Endothelial cell of umbilical vein (primary cell): ENCODE measurements around the gene ELMO1. TPM values are rescaled to one million over a fixed set of nuclear protein-coding genes. Genes with fewer than 3 reads are reported as not detected.

ENCODE experiments used
- BruUV-seq: library from RNA; stranded (reverse); fragments of 400-500 nt; replicated peaks from 2 replicates; lab custom pipeline; 2021; lab: Mats Ljungman, UMichigan
- CTCF ChIA-PET: fragments of 300-600, 350-600 bp; sonication (Branson Sonifier 250); formaldehyde crosslinking; loops from one replicate; lab custom pipeline; 2021; ENCODE audit warnings: antibody characterized with exemption, inconsistent platforms; lab: Charles Lee
- POLR2A ChIA-PET: fragments of 300-600, 350-600 bp; sonication (Branson Sonifier 250); formaldehyde crosslinking; loops from one replicate; lab custom pipeline; 2021; ENCODE audit warnings: antibody characterized with exemption, inconsistent platforms; lab: Charles Lee
- DNase-seq: peaks from one replicate; pipeline ENCODE4 v3.0.0-alpha.2; 2011; ENCODE audit warnings: low read depth, low spot score
- FAIRE-seq: peaks from 2 replicates; lab custom pipeline; 2011; peaks lifted over from hg19 to GRCh38; lab: Jason Lieb, UNC
- H2AFZ ChIP-seq: 2 replicates; pipeline ENCODE4 v1.6.0; 2012; ENCODE audit warnings: low read depth, low read length, control low read depth, inconsistent platforms
- H3K27ac ChIP-seq: 2 replicates; pipeline ENCODE4 v1.5.1; 2011; ENCODE audit warnings: low read depth, mild to moderate bottlenecking, control low read depth, low read length, moderate library complexity; ENCODE audit not compliant: insufficient read depth
- H3K27me3 ChIP-seq, 2 experiments: 2 replicates each; pipeline versions ENCODE4 v1.6.0 to v1.6.1; 2011; ENCODE audit warnings: low read length in 2 of 2, mixed read lengths in 1 of 2; ENCODE audit not compliant: control insufficient read depth in 2 of 2, insufficient read depth in 2 of 2
- H3K36me3 ChIP-seq, 2 experiments: 2 replicates in 1 of 2; 3 replicates in 1 of 2; pipeline ENCODE4 v1.5.1; 2011; ENCODE audit warnings: low read length in 2 of 2, mild to moderate bottlenecking in 1 of 2, moderate library complexity in 1 of 2; ENCODE audit not compliant: control insufficient read depth in 2 of 2, insufficient read depth in 2 of 2; ENCODE audit errors: extremely low read depth in 1 of 2
- H3K4me1 ChIP-seq: 3 replicates; pipeline ENCODE4 v1.5.1; 2011; ENCODE audit warnings: mild to moderate bottlenecking, low read length; ENCODE audit not compliant: control insufficient read depth, insufficient read depth; ENCODE audit errors: extremely low read depth
- H3K4me2 ChIP-seq: 2 replicates; pipeline ENCODE4 v1.6.1; 2011; ENCODE audit warnings: low read length, control low read depth, mixed read lengths; ENCODE audit not compliant: insufficient read depth
- H3K4me3 ChIP-seq, 3 experiments: fragments of 200-600 bp in 1 of 3; sonication (generic), shearing (Covaris generic) in 1 of 3; replicated peaks in 1 of 3; 2 replicates each; pipeline ENCODE4 v1.5.1; 2011 to 2016; ENCODE audit warnings: control low read depth in 3 of 3, low read length in 3 of 3, mild to moderate bottlenecking in 2 of 3, inconsistent platforms in 1 of 3, low read depth in 1 of 3, moderate library complexity in 1 of 3; ENCODE audit not compliant: insufficient read depth in 1 of 3
- H3K79me2 ChIP-seq: 2 replicates; pipeline ENCODE4 v1.6.0; 2012; ENCODE audit warnings: low read length, inconsistent platforms; ENCODE audit not compliant: control insufficient read depth, insufficient read depth
- H3K9ac ChIP-seq: replicated peaks from 2 replicates; pipeline ENCODE3; 2011; ENCODE audit warnings: low read length, control low read depth; ENCODE audit not compliant: insufficient read depth; ENCODE audit errors: extremely low read depth
- H3K9me1 ChIP-seq: replicated peaks from 3 replicates; pipeline ENCODE4 v1.6.0; 2011; ENCODE audit warnings: mild to moderate bottlenecking, low read length; ENCODE audit not compliant: control insufficient read depth, insufficient read depth; ENCODE audit errors: extremely low read depth
- H3K9me3 ChIP-seq: replicated peaks from 2 replicates; pipeline ENCODE4 v1.5.1; 2012; ENCODE audit warnings: low read length, inconsistent platforms; ENCODE audit not compliant: control insufficient read depth, insufficient read depth
- H4K20me1 ChIP-seq: replicated peaks from 2 replicates; pipeline ENCODE3; 2011; ENCODE audit warnings: mild to moderate bottlenecking, low read length; ENCODE audit not compliant: control insufficient read depth, insufficient read depth; ENCODE audit errors: extremely low read depth
- EZH2 ChIP-seq: IDR thresholded peaks from 2 replicates; pipeline ENCODE4 v1.6.1; 2012; ENCODE audit warnings: borderline replicate concordance, low read depth, mild to moderate bottlenecking, moderate library complexity, low read length, inconsistent platforms; ENCODE audit not compliant: severe bottlenecking
- FOS ChIP-seq: IDR thresholded peaks from 2 replicates; pipeline ENCODE4 v1.6.1; 2011; ENCODE audit warnings: mild to moderate bottlenecking, low read length, moderate library complexity, borderline replicate concordance; ENCODE audit not compliant: insufficient read depth
- GATA2 ChIP-seq: IDR thresholded peaks from 2 replicates; pipeline ENCODE4 v1.7.0; 2011; ENCODE audit warnings: low read depth, mild to moderate bottlenecking, moderate library complexity, mixed read lengths, low read length; ENCODE audit not compliant: insufficient read length, insufficient read depth
- JUN ChIP-seq: IDR thresholded peaks from 2 replicates; pipeline ENCODE4 v1.6.1; 2011; ENCODE audit warnings: borderline replicate concordance, low read depth; ENCODE audit not compliant: insufficient read length, insufficient read depth
- MAX ChIP-seq: IDR thresholded peaks from 2 replicates; pipeline ENCODE4 v1.6.1; 2011; ENCODE audit not compliant: insufficient read depth, insufficient read length
- MYC ChIP-seq: IDR thresholded peaks from one replicate; pipeline ENCODE4 v1.6.1; 2011; ENCODE audit warnings: mild to moderate bottlenecking, low read depth, low read length
- POLR2A ChIP-seq: IDR thresholded peaks from 2 replicates; pipeline ENCODE4 v1.6.1; 2012; ENCODE audit warnings: low read depth, mild to moderate bottlenecking, control low read depth, low read length
- POLR2AphosphoS5 ChIP-seq: IDR thresholded peaks from 2 replicates; pipeline ENCODE4 v1.6.1; 2012; ENCODE audit warnings: low read depth, mild to moderate bottlenecking, control low read depth, low read length, moderate library complexity; ENCODE audit not compliant: insufficient read depth
- dilution Hi-C: fragments of 300-500 bp; cut with MboI; formaldehyde crosslinking; loops from one replicate; pipeline ENCODE4 v1.15.0; 2019; ENCODE audit warnings: low sequenced_read_pairs; ENCODE audit not compliant: extremely low pct_ligation_motif_present
- intact Hi-C: fragments of 100-400 bp; cut with micrococcal nuclease; formaldehyde crosslinking; loops from one replicate; pipeline ENCODE4 v1.10.0; 2022
- polyA plus RNA-seq, 4 experiments: library from polyadenylated mRNA; depleted of rRNA in 3 of 4; stranded (reverse) in 3 of 4; unstranded in 1 of 4; fragments of >200 nt; gene quantifications; 2 replicates each; pipeline versions ENCODE4 v1.2.1 to v1.2.3, GENCODE V29; 2011 to 2012; ENCODE audit warnings: missing spikeins in 1 of 4
- total RNA-seq: library from RNA; stranded (reverse); gene quantifications from 2 replicates; pipeline ENCODE4 v1.2.3, GENCODE V29; 2021
- TF ChIP-seq, protein P1 (sequence below), 2 donors: IDR thresholded peaks; 1 replicate in 1 of 2; 2 replicates in 1 of 2; pipeline ENCODE4 v1.5.1; 2011; ENCODE audit warnings: low read length in 2 of 2, mild to moderate bottlenecking in 2 of 2, moderate library complexity in 2 of 2, control low read depth in 1 of 2, inconsistent platforms in 1 of 2, low read depth in 1 of 2; ENCODE audit not compliant: insufficient read depth in 1 of 2; ENCODE audit errors: extremely low read depth in 1 of 2

ELMO1 gene
- total and polyA plus RNA-seq, 2 donors (not counting 3 experiments of a cell fraction or from before 2014, with no cell fraction given) = 17.0 to 30.6 TPM

DNA sequence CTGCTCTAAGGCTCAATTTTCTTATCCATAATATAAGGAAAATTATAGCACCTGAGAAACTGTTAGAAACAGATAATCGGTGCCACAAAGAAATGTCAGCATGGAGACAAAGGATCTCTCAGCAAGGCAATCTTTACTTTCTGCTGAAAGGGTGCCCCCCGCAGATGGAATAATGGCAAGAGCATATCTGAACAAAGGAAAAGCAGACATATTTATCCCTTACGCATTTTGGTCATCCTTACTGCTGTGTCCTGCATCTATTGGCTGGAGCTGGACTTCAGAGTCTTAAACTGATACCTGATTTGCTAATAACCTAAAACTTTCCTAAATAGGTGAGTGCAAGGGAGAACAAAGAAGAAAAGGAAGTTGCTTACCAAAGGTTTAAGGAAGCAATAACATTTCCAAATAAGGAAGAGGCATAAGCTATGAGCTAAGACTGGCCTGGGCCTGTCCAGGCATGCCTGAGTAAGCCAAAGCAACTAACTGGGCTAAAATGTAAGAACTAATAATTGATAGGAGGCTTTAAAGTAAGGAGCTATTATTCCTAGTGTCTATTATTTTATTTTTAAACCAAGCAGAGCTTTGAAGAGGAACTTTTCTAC lies 39.6 kb upstream of the ELMO1 start:
- no peak overlapping the region for H2AFZ ChIP-seq
- H3K27me3 ChIP-seq = no peaks in the 10 kb centered on the region
- intact Hi-C loops (no loop called here), dilution Hi-C loops (no loop called here)
- H3K36me3 ChIP-seq = no peaks in the 10 kb centered on the region
- FAIRE-seq (no peak), DNase-seq (peak; percentile 27)
- no peak overlapping the region for H3K4me2 ChIP-seq
- H3K9me1 ChIP-seq = no peaks in the 10 kb centered on the region
- ChIA-PET POLR2A (no interaction called here), CTCF (interaction anchor here (1.2 to 1.5 kb wide), 3 partner anchors 12 to 204 kb away, joined by 3 to 4 read pairs (median 3); no protein-coding TSS in a partner anchor)
- H3K79me2 ChIP-seq = no peaks in the 10 kb centered on the region
- no peaks in the 10 kb centered on the region for H3K4me1 ChIP-seq
- no peaks in the 10 kb centered on the region for H4K20me1 ChIP-seq
- no peak overlapping the region for H3K27ac ChIP-seq
- no peaks in the 10 kb centered on the region for H3K9me3 ChIP-seq
- TSS peak; percentile 93 for BruUV-seq
- H3K9ac ChIP-seq = no peak overlapping the region
- H3K4me3 ChIP-seq = no peak overlapping the region
- TF ChIP-seq JUN (no peak), EZH2 (no peak), GATA2 (no peak), MYC (no peak), MAX (no peak), POLR2A (no peak), POLR2AphosphoS5 (no peak), FOS (no peak)
- TF ChIP-seq, protein P1, sequence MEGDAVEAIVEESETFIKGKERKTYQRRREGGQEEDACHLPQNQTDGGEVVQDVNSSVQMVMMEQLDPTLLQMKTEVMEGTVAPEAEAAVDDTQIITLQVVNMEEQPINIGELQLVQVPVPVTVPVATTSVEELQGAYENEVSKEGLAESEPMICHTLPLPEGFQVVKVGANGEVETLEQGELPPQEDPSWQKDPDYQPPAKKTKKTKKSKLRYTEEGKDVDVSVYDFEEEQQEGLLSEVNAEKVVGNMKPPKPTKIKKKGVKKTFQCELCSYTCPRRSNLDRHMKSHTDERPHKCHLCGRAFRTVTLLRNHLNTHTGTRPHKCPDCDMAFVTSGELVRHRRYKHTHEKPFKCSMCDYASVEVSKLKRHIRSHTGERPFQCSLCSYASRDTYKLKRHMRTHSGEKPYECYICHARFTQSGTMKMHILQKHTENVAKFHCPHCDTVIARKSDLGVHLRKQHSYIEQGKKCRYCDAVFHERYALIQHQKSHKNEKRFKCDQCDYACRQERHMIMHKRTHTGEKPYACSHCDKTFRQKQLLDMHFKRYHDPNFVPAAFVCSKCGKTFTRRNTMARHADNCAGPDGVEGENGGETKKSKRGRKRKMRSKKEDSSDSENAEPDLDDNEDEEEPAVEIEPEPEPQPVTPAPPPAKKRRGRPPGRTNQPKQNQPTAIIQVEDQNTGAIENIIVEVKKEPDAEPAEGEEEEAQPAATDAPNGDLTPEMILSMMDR (IDR thresholded peaks at IDR 0.05; ENCODE audit: extremely low read depth in 1 of 2, insufficient read depth in 1 of 2, low read depth in 1 of 2, low read length in 2 of 2) = no peak
